ENCODE measurements around the gene NTRK2. TPM values are rescaled to one million over a fixed set of nuclear protein-coding genes. Genes with fewer than 3 reads are reported as not detected.

NTRK2 gene
- total RNA-seq, 1 experiment from 2014 or later = not detected

DNA sequence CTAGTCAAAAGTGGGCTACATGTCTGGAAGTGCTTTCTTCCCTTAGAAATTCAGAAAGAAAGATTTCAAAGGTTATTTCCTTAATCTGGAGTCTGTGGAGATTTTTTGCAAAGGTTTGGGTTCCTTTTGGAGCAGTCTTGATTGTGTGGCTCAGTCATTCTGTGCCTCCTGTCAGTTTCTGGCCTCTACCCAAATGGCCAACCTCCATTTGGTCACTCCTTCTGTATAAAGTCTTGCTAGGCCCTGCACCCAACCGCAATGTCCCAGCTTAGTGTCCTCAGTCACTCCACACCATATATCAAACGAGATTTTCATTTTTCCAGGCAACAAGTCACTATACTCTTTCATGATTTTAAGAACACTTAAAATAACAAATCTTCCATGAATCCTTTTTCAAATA lies 199.6 kb downstream of the NTRK2 start (continued):
- TF ChIP-seq, protein P1, sequence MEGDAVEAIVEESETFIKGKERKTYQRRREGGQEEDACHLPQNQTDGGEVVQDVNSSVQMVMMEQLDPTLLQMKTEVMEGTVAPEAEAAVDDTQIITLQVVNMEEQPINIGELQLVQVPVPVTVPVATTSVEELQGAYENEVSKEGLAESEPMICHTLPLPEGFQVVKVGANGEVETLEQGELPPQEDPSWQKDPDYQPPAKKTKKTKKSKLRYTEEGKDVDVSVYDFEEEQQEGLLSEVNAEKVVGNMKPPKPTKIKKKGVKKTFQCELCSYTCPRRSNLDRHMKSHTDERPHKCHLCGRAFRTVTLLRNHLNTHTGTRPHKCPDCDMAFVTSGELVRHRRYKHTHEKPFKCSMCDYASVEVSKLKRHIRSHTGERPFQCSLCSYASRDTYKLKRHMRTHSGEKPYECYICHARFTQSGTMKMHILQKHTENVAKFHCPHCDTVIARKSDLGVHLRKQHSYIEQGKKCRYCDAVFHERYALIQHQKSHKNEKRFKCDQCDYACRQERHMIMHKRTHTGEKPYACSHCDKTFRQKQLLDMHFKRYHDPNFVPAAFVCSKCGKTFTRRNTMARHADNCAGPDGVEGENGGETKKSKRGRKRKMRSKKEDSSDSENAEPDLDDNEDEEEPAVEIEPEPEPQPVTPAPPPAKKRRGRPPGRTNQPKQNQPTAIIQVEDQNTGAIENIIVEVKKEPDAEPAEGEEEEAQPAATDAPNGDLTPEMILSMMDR (IDR thresholded peaks at IDR 0.05 in 2 of 3, conservative IDR thresholded peaks at IDR 0.05 in 1 of 3; ENCODE audit: borderline replicate concordance in 1 of 3, insufficient read depth in 1 of 3, low read depth in 2 of 3, low read length in 2 of 3) = no peak

DNA sequence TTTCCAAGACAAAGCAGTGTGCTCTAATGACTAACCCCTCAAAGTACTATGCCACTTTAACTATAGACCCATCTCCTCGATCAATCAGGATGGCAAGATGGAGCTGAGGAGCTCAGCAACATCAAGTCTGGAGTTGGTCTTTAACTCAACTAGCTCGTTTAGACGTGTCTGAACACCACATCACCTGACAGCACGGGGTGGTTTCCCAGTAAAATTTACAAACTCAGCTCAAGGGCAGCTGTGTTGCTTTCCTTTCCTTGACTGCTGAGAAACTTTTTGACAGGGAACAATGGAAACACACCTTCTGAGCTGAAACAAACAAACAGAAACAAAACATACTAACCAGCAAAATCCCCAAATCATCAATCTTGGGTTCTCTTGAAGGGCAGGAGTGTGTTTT lies 202.5 kb downstream of the NTRK2 start:
- H3K9ac ChIP-seq (ENCODE audit: low read length) = no peak overlapping the region
- ChIA-PET RAD21 (ENCODE audit: low non-redundant PET in 1 of 2, low total read pairs in 2 of 2, uncharacterized antibody in 2 of 2, unreplicated experiment in 2 of 2) (no interaction called here), POLR2A (no interaction called here), CTCF (no interaction called here)
- H2AFZ ChIP-seq (ENCODE audit: low read depth, low read length, poor library complexity, severe bottlenecking) = no peak overlapping the region
- DNase-seq (ENCODE audit: low read depth, low spot score) (no peak), ATAC-seq (no peak)
- intact Hi-C loops (cut with micrococcal nuclease) = no loop called here
- H3K27me3 ChIP-seq (ENCODE audit: insufficient read depth, low read length) = no peaks in the 10 kb centered on the region
- H3K9me3 ChIP-seq (ENCODE audit: control insufficient read depth in 1 of 2, insufficient read depth in 1 of 2, low read depth in 1 of 2, low read length in 2 of 2) = no peaks in the 10 kb centered on the region
- H3K9me2 ChIP-seq (ENCODE audit: insufficient read depth) = no peaks in the 10 kb centered on the region
- no peak overlapping the region for H3K4me3 ChIP-seq (replicated peaks in 1 of 2; ENCODE audit: low read depth in 1 of 2, low read length in 2 of 2)
- BruUV-seq (replicated peaks) = no TSS peak
- no peak overlapping the region for H3K27ac ChIP-seq (ENCODE audit: low read depth, low read length)
- TF ChIP-seq, protein P1 (IDR thresholded peaks at IDR 0.05 in 2 of 3, conservative IDR thresholded peaks at IDR 0.05 in 1 of 3; ENCODE audit: borderline replicate concordance in 1 of 3, insufficient read depth in 1 of 3, low read depth in 2 of 3, low read length in 2 of 3) = no peak
- TF ChIP-seq SIN3A (IDR thresholded peaks at IDR 0.05; ENCODE audit: low read depth) (no peak), POLR2A (IDR thresholded peaks at IDR 0.05; ENCODE audit: borderline replicate concordance, extremely low read depth, insufficient read depth, insufficient read length) (no peak), EZH2phosphoT487 (IDR thresholded peaks at IDR 0.05; ENCODE audit: borderline replicate concordance) (no peak), SRF (IDR thresholded peaks at IDR 0.05; ENCODE audit: low read depth) (no peak), TCF7L2 (IDR thresholded peaks at IDR 0.05; ENCODE audit: borderline replicate concordance, extremely low read depth, insufficient read depth, insufficient read length) (no peak), CBX3 (IDR thresholded peaks at IDR 0.05; ENCODE audit: low read depth) (no peak), CEBPB (IDR thresholded peaks at IDR 0.05; ENCODE audit: low read depth) (no peak), POLR2AphosphoS5 (IDR thresholded peaks at IDR 0.05; ENCODE audit: low read depth, low read length) (no peak), EZH2 (IDR thresholded peaks at IDR 0.05) (no peak), FOSL1 (IDR thresholded peaks at IDR 0.05; ENCODE audit: low read depth) (no peak), ZNF274 (IDR thresholded peaks at IDR 0.05; ENCODE audit: low read depth, low read length) (no peak)
- TF ChIP-seq, protein P2, sequence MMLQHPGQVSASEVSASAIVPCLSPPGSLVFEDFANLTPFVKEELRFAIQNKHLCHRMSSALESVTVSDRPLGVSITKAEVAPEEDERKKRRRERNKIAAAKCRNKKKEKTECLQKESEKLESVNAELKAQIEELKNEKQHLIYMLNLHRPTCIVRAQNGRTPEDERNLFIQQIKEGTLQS (IDR thresholded peaks at IDR 0.05) = no peak
- TF ChIP-seq, protein P3, sequence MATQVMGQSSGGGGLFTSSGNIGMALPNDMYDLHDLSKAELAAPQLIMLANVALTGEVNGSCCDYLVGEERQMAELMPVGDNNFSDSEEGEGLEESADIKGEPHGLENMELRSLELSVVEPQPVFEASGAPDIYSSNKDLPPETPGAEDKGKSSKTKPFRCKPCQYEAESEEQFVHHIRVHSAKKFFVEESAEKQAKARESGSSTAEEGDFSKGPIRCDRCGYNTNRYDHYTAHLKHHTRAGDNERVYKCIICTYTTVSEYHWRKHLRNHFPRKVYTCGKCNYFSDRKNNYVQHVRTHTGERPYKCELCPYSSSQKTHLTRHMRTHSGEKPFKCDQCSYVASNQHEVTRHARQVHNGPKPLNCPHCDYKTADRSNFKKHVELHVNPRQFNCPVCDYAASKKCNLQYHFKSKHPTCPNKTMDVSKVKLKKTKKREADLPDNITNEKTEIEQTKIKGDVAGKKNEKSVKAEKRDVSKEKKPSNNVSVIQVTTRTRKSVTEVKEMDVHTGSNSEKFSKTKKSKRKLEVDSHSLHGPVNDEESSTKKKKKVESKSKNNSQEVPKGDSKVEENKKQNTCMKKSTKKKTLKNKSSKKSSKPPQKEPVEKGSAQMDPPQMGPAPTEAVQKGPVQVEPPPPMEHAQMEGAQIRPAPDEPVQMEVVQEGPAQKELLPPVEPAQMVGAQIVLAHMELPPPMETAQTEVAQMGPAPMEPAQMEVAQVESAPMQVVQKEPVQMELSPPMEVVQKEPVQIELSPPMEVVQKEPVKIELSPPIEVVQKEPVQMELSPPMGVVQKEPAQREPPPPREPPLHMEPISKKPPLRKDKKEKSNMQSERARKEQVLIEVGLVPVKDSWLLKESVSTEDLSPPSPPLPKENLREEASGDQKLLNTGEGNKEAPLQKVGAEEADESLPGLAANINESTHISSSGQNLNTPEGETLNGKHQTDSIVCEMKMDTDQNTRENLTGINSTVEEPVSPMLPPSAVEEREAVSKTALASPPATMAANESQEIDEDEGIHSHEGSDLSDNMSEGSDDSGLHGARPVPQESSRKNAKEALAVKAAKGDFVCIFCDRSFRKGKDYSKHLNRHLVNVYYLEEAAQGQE (IDR thresholded peaks at IDR 0.05; ENCODE audit: low read depth) = no peak
- TF ChIP-seq, protein P4, sequence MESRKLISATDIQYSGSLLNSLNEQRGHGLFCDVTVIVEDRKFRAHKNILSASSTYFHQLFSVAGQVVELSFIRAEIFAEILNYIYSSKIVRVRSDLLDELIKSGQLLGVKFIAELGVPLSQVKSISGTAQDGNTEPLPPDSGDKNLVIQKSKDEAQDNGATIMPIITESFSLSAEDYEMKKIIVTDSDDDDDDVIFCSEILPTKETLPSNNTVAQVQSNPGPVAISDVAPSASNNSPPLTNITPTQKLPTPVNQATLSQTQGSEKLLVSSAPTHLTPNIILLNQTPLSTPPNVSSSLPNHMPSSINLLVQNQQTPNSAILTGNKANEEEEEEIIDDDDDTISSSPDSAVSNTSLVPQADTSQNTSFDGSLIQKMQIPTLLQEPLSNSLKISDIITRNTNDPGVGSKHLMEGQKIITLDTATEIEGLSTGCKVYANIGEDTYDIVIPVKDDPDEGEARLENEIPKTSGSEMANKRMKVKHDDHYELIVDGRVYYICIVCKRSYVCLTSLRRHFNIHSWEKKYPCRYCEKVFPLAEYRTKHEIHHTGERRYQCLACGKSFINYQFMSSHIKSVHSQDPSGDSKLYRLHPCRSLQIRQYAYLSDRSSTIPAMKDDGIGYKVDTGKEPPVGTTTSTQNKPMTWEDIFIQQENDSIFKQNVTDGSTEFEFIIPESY (IDR thresholded peaks at IDR 0.05; ENCODE audit: extremely low read depth, insufficient replicate concordance, low read length) = no peak
- H4K20me1 ChIP-seq (ENCODE audit: insufficient read depth) = no peaks in the 10 kb centered on the region
- H3K4me1 ChIP-seq (ENCODE audit: control insufficient read depth in 1 of 2, insufficient read depth in 2 of 2, low read length in 2 of 2) = no peaks in the 10 kb centered on the region
- H3K36me3 ChIP-seq (ENCODE audit: control insufficient read depth in 1 of 2, insufficient read depth in 2 of 2, low read length in 2 of 2) = no peaks in the 10 kb centered on the region
- no peak overlapping the region for H3K4me2 ChIP-seq (ENCODE audit: low read length)
- H3K79me2 ChIP-seq (ENCODE audit: insufficient read depth, low read length) = no peaks in the 10 kb centered on the region

All from HCT116 (cell line).